ENCODE data around the gene NRAS. TPM values are rescaled to one million over a fixed set of nuclear protein-coding genes. Genes with fewer than 3 reads are reported as not detected.

The NRAS gene
- total RNA-seq, 1 donor from 2014 or later: 10.7 TPM

- H3K27me3 ChIP-seq: no peaks in the 10 kb centered on the region
- H3K9me3 ChIP-seq: no peaks in the 10 kb centered on the region
- TF ChIP-seq, protein P1, sequence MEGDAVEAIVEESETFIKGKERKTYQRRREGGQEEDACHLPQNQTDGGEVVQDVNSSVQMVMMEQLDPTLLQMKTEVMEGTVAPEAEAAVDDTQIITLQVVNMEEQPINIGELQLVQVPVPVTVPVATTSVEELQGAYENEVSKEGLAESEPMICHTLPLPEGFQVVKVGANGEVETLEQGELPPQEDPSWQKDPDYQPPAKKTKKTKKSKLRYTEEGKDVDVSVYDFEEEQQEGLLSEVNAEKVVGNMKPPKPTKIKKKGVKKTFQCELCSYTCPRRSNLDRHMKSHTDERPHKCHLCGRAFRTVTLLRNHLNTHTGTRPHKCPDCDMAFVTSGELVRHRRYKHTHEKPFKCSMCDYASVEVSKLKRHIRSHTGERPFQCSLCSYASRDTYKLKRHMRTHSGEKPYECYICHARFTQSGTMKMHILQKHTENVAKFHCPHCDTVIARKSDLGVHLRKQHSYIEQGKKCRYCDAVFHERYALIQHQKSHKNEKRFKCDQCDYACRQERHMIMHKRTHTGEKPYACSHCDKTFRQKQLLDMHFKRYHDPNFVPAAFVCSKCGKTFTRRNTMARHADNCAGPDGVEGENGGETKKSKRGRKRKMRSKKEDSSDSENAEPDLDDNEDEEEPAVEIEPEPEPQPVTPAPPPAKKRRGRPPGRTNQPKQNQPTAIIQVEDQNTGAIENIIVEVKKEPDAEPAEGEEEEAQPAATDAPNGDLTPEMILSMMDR (IDR thresholded peaks at IDR 0.05): no peak
- H3K27ac ChIP-seq: no peak overlapping the region
- no peak overlapping the region for H3K4me3 ChIP-seq
- intact Hi-C loops (cut with DNase I): loop anchor here (10.0 kb wide), 1 partner anchor 368 kb away; no protein-coding TSS in a partner anchor
- peaks cover 3 to 12% of the 10 kb centered on the region in 2 donors for H3K4me1 ChIP-seq
- H3K36me3 ChIP-seq: peaks cover 30 to 47% of the 10 kb centered on the region in 2 donors
- DNase-seq (ENCODE audit: low spot score in 2 of 2): no peak
Measured at GRCh38 chr1:114712977-114713376, 3.6 kb downstream of the NRAS start.

- Histone ChIP-seq H3K27me3 (no peaks in the 10 kb centered on the region), H3K27ac (no peak overlapping the region), H3K4me3 (no peak overlapping the region), H3K9me3 (no peaks in the 10 kb centered on the region), H3K4me1 (peaks cover 3 to 9% of the 10 kb centered on the region in 2 donors), H3K36me3 (peaks cover 43 to 65% of the 10 kb centered on the region in 2 donors)
- TF ChIP-seq, protein P1 (IDR thresholded peaks at IDR 0.05): no peak
- intact Hi-C loops (cut with DNase I): loop anchor here (10.0 kb wide), 1 partner anchor 366 kb away; no protein-coding TSS in a partner anchor
- no peak for DNase-seq (ENCODE audit: low spot score in 2 of 2)
Measured at GRCh38 chr1:114710360-114710759, 6.2 kb downstream of the NRAS start.

- Histone ChIP-seq H3K36me3 (peaks cover 40 to 55% of the 10 kb centered on the region in 2 donors), H3K9me3 (no peaks in the 10 kb centered on the region), H3K27me3 (no peaks in the 10 kb centered on the region), H3K27ac (no peak overlapping the region), H3K4me3 (no peak overlapping the region), H3K4me1 (no peaks in the 10 kb centered on the region)
- intact Hi-C loops (cut with DNase I): no loop called here
- no peak for DNase-seq (ENCODE audit: low spot score in 2 of 2)
- TF ChIP-seq, protein P1 (IDR thresholded peaks at IDR 0.05): no peak
Measured at GRCh38 chr1:114707604-114708003, 9.0 kb downstream of the NRAS start.

DNA sequence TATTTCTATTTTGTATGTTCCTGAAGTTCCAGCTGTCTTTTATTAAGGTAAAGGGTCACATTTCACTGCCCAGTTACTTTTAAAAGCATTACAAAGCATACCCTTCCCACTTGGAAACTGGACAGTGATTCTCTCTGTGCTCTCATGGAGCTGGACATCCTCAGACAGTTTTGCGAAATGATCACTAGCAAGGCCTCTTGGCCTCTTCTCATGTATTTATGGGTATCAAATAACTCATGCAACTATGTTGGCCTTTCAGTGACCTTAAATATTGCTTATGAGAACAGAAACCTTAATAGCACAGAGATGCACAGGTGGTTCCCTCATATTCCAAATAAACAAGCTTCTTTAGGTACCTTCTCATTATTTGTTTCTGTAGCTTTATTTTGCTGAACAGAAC lies 13.3 kb downstream of the NRAS start:
- Histone ChIP-seq H3K9me3 (no peaks in the 10 kb centered on the region), H3K27ac (no peak overlapping the region), H3K27me3 (no peaks in the 10 kb centered on the region), H3K4me1 (no peaks in the 10 kb centered on the region), H3K36me3 (peaks cover 22 to 27% of the 10 kb centered on the region in 2 donors), H3K4me3 (no peak overlapping the region)
- DNase-seq (ENCODE audit: low spot score in 2 of 2): no peak
- intact Hi-C loops (cut with DNase I): no loop called here
- TF ChIP-seq, protein P1 (IDR thresholded peaks at IDR 0.05): no peak

GRCh38 chr1:114702737-114703136 lies 13.8 kb downstream of the NRAS start:
- H3K27me3 ChIP-seq: no peaks in the 10 kb centered on the region
- TF ChIP-seq, protein P1 (IDR thresholded peaks at IDR 0.05): no peak
- no peak for DNase-seq (ENCODE audit: low spot score in 2 of 2)
- no peaks in the 10 kb centered on the region for H3K4me1 ChIP-seq
- peaks cover 17 to 22% of the 10 kb centered on the region in 2 donors for H3K36me3 ChIP-seq
- no peaks in the 10 kb centered on the region for H3K9me3 ChIP-seq
- H3K27ac ChIP-seq: no peak overlapping the region
- intact Hi-C loops (cut with DNase I): no loop called here
- no peak overlapping the region for H3K4me3 ChIP-seq

- intact Hi-C loops (cut with DNase I): no loop called here
- Histone ChIP-seq H3K36me3 (peaks cover 10 to 14% of the 10 kb centered on the region in 2 donors), H3K4me3 (no peak overlapping the region), H3K27me3 (no peaks in the 10 kb centered on the region), H3K27ac (no peak overlapping the region), H3K4me1 (no peaks in the 10 kb centered on the region), H3K9me3 (no peaks in the 10 kb centered on the region)
- DNase-seq (ENCODE audit: low spot score in 2 of 2): no peak
- TF ChIP-seq, protein P1 (IDR thresholded peaks at IDR 0.05): no peak
Measured at GRCh38 chr1:114701931-114702330, 14.6 kb downstream of the NRAS start.

All from ascending aorta (tissue), 2 donors.